HEK293 (cell line): Measurements from ENCODE around the gene CAMK2D.

Source experiments
- GFI1B ChIP-seq: fragments of 450-650 bp; formaldehyde crosslinking; IDR thresholded peaks from 2 replicates; pipeline ENCODE4 v1.5.1; 2016; ENCODE audit warnings: missing biosample characterization, missing genetic modification characterization
- KLF7 ChIP-seq: fragments of 450-650 bp; formaldehyde crosslinking; IDR thresholded peaks from 2 replicates; pipeline ENCODE4 v1.5.1; 2016; ENCODE audit warnings: missing biosample characterization, missing genetic modification characterization, borderline replicate concordance
- OSR2 ChIP-seq: fragments of 450-650 bp; formaldehyde crosslinking; IDR thresholded peaks from 2 replicates; pipeline ENCODE4 v1.5.1; 2016; ENCODE audit warnings: missing biosample characterization, missing genetic modification characterization
- OVOL3 ChIP-seq: fragments of 450-650 bp; formaldehyde crosslinking; IDR thresholded peaks from 2 replicates; pipeline ENCODE4 v1.5.1; 2016; ENCODE audit warnings: missing biosample characterization, missing genetic modification characterization
- TCF7L2 ChIP-seq: IDR thresholded peaks from 2 replicates; pipeline ENCODE4 v1.6.1; 2011; ENCODE audit warnings: low read depth, mild to moderate bottlenecking, inconsistent platforms, low read length, moderate library complexity, borderline replicate concordance
- ZBTB48 ChIP-seq: fragments of 450-650 bp; formaldehyde crosslinking; IDR thresholded peaks from 2 replicates; pipeline ENCODE4 v1.5.1; 2016; ENCODE audit warnings: missing biosample characterization, missing genetic modification characterization
- ZFP41 ChIP-seq: fragments of 450-650 bp; formaldehyde crosslinking; IDR thresholded peaks from 2 replicates; pipeline ENCODE4 v1.5.1; 2016; ENCODE audit warnings: missing biosample characterization, missing genetic modification characterization, borderline replicate concordance
- ZIC2 ChIP-seq: fragments of 450-650 bp; formaldehyde crosslinking; IDR thresholded peaks from 2 replicates; pipeline ENCODE4 v1.5.1; 2016; ENCODE audit warnings: missing biosample characterization, missing genetic modification characterization
- ZNF121 ChIP-seq: fragments of 450-650 bp; formaldehyde crosslinking; IDR thresholded peaks from 2 replicates; pipeline ENCODE4 v1.5.1; 2016; ENCODE audit warnings: missing biosample characterization, missing genetic modification characterization
- ZNF132 ChIP-seq: fragments of 450-650 bp; formaldehyde crosslinking; IDR thresholded peaks from 2 replicates; pipeline ENCODE4 v1.5.1; 2017; ENCODE audit warnings: missing biosample characterization, missing genetic modification characterization, borderline replicate concordance
- ZNF133 ChIP-seq: fragments of 450-650 bp; formaldehyde crosslinking; IDR thresholded peaks from 2 replicates; pipeline ENCODE4 v1.5.1; 2016; ENCODE audit warnings: missing biosample characterization, missing genetic modification characterization
- ZNF138 ChIP-seq: fragments of 450-650 bp; formaldehyde crosslinking; IDR thresholded peaks from 2 replicates; pipeline ENCODE4 v1.5.1; 2016; ENCODE audit warnings: missing biosample characterization, missing genetic modification characterization, borderline replicate concordance
- ZNF2 ChIP-seq: fragments of 450-650 bp; formaldehyde crosslinking; IDR thresholded peaks from 2 replicates; pipeline ENCODE4 v1.5.1; 2016; ENCODE audit warnings: missing biosample characterization, missing genetic modification characterization
- ZNF416 ChIP-seq: fragments of 450-650 bp; formaldehyde crosslinking; IDR thresholded peaks from 2 replicates; pipeline ENCODE4 v1.5.1; 2016; ENCODE audit warnings: missing biosample characterization, missing genetic modification characterization
- ZNF660 ChIP-seq: fragments of 450-650 bp; IDR thresholded peaks from 2 replicates; pipeline ENCODE4 v1.5.1; 2018; ENCODE audit warnings: missing biosample characterization, mild to moderate bottlenecking, missing genetic modification characterization
- ZNF677 ChIP-seq: fragments of 450-650 bp; IDR thresholded peaks from 2 replicates; pipeline ENCODE4 v1.5.0; 2018; ENCODE audit warnings: missing biosample characterization, mild to moderate bottlenecking, missing genetic modification characterization, moderate library complexity
- ZNF843 ChIP-seq: fragments of 450-650 bp; formaldehyde crosslinking; IDR thresholded peaks from 2 replicates; pipeline ENCODE4 v1.5.1; 2016; ENCODE audit warnings: missing biosample characterization, missing genetic modification characterization
- TF ChIP-seq, protein P1 (sequence below): fragments of 450-650 bp; formaldehyde crosslinking; IDR thresholded peaks from 2 replicates; pipeline ENCODE4 v1.5.1; 2016; ENCODE audit warnings: missing biosample characterization, missing genetic modification characterization, borderline replicate concordance
- TF ChIP-seq, protein P2 (sequence below): fragments of 450-650 bp; formaldehyde crosslinking; IDR thresholded peaks from 2 replicates; pipeline ENCODE4 v1.5.1; 2016; ENCODE audit warnings: missing biosample characterization, missing genetic modification characterization
- TF ChIP-seq, protein P3 (sequence below): fragments of 450-650 bp; formaldehyde crosslinking; conservative IDR thresholded peaks from 2 replicates; pipeline ENCODE4 v1.5.1; 2016; ENCODE audit warnings: low read depth, missing biosample characterization, missing genetic modification characterization
- TF ChIP-seq, protein P4 (sequence below): fragments of 450-650 bp; formaldehyde crosslinking; IDR thresholded peaks from 2 replicates; pipeline ENCODE4 v1.5.1; 2016; ENCODE audit warnings: missing biosample characterization, missing genetic modification characterization
- TF ChIP-seq, protein P5 (sequence below): fragments of 450-650 bp; formaldehyde crosslinking; IDR thresholded peaks from 2 replicates; pipeline ENCODE4 v1.5.1; 2016; ENCODE audit warnings: missing biosample characterization, missing genetic modification characterization
- TF ChIP-seq, protein P6 (sequence below): fragments of 450-650 bp; formaldehyde crosslinking; IDR thresholded peaks from 2 replicates; pipeline ENCODE4 v1.5.1; 2017; ENCODE audit warnings: missing biosample characterization, missing genetic modification characterization

Gene CAMK2D

DNA sequence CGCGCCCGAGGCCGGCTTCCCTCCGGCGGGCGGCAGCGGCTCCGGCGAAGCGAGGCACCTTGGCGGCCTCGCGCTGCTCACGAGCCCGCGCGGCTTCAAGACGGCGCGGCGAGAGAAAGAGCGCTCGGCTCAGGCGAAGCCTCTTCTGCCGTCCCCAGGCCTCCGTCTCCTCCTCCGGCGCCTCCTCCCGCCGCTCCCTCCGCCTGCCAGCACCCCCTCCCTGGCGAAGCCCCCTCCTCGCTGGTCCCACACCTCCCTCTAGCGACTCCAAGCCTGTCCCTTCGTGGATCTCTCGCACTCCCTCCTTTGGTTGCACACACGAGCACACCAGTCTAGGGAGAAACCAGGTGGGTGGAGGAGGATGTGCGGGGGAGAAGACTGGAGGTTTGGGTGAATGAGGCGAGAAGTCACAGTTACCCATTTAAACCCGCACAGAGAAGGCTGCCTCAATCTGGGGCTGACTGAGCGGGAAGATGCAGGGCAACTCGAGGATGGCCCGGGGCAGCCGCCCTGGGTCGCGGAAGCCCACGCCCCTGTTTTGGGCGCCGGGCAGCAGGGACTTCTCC, at the start of gene CAMK2D (continued):
- TF ChIP-seq GFI1B (tag by site-specific recombination) (no peak), ZNF416 (tag by site-specific recombination) (no peak), ZBTB48 (tag by site-specific recombination) (peak; percentile 44; the same call in 1 of the 2 replicates), KLF7 (tag by site-specific recombination) (peak; percentile 47; the same call in 1 of the 2 replicates), OSR2 (tag by site-specific recombination) (no peak), ZNF133 (tag by site-specific recombination) (no peak), ZFP41 (no peak), ZNF132 (no peak), OVOL3 (tag by site-specific recombination) (no peak), ZNF121 (tag by site-specific recombination) (no peak), ZIC2 (tag by site-specific recombination) (no peak), ZNF677 (tag by site-specific recombination) (no peak), ZNF660 (tag by site-specific recombination) (peak; percentile 10; the same call in 1 of the 2 replicates), TCF7L2 (no peak), ZNF2 (peak; percentile 85), ZNF843 (tag by site-specific recombination) (no peak; the same call in 1 of the 2 replicates), ZNF138 (tag by site-specific recombination) (no peak)
- TF ChIP-seq, protein P1, sequence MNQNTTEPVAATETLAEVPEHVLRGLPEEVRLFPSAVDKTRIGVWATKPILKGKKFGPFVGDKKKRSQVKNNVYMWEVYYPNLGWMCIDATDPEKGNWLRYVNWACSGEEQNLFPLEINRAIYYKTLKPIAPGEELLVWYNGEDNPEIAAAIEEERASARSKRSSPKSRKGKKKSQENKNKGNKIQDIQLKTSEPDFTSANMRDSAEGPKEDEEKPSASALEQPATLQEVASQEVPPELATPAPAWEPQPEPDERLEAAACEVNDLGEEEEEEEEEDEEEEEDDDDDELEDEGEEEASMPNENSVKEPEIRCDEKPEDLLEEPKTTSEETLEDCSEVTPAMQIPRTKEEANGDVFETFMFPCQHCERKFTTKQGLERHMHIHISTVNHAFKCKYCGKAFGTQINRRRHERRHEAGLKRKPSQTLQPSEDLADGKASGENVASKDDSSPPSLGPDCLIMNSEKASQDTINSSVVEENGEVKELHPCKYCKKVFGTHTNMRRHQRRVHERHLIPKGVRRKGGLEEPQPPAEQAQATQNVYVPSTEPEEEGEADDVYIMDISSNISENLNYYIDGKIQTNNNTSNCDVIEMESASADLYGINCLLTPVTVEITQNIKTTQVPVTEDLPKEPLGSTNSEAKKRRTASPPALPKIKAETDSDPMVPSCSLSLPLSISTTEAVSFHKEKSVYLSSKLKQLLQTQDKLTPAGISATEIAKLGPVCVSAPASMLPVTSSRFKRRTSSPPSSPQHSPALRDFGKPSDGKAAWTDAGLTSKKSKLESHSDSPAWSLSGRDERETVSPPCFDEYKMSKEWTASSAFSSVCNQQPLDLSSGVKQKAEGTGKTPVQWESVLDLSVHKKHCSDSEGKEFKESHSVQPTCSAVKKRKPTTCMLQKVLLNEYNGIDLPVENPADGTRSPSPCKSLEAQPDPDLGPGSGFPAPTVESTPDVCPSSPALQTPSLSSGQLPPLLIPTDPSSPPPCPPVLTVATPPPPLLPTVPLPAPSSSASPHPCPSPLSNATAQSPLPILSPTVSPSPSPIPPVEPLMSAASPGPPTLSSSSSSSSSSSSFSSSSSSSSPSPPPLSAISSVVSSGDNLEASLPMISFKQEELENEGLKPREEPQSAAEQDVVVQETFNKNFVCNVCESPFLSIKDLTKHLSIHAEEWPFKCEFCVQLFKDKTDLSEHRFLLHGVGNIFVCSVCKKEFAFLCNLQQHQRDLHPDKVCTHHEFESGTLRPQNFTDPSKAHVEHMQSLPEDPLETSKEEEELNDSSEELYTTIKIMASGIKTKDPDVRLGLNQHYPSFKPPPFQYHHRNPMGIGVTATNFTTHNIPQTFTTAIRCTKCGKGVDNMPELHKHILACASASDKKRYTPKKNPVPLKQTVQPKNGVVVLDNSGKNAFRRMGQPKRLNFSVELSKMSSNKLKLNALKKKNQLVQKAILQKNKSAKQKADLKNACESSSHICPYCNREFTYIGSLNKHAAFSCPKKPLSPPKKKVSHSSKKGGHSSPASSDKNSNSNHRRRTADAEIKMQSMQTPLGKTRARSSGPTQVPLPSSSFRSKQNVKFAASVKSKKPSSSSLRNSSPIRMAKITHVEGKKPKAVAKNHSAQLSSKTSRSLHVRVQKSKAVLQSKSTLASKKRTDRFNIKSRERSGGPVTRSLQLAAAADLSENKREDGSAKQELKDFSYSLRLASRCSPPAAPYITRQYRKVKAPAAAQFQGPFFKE (tag by site-specific recombination), result no peak
- TF ChIP-seq, protein P2, sequence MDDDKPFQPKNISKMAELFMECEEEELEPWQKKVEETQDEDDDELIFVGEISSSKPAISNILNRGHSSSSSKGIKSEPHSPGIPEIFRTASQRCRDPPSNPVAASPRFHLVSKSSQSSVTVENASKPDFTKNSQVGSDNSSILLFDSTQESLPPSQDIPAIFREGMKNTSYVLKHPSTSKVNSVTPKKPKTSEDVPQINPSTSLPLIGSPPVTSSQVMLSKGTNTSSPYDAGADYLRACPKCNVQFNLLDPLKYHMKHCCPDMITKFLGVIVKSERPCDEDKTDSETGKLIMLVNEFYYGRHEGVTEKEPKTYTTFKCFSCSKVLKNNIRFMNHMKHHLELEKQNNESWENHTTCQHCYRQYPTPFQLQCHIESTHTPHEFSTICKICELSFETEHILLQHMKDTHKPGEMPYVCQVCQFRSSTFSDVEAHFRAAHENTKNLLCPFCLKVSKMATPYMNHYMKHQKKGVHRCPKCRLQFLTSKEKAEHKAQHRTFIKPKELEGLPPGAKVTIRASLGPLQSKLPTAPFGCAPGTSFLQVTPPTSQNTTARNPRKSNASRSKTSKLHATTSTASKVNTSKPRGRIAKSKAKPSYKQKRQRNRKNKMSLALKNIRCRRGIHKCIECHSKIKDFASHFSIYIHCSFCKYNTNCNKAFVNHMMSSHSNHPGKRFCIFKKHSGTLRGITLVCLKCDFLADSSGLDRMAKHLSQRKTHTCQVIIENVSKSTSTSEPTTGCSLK (tag by site-specific recombination), result no peak
- TF ChIP-seq, protein P3, sequence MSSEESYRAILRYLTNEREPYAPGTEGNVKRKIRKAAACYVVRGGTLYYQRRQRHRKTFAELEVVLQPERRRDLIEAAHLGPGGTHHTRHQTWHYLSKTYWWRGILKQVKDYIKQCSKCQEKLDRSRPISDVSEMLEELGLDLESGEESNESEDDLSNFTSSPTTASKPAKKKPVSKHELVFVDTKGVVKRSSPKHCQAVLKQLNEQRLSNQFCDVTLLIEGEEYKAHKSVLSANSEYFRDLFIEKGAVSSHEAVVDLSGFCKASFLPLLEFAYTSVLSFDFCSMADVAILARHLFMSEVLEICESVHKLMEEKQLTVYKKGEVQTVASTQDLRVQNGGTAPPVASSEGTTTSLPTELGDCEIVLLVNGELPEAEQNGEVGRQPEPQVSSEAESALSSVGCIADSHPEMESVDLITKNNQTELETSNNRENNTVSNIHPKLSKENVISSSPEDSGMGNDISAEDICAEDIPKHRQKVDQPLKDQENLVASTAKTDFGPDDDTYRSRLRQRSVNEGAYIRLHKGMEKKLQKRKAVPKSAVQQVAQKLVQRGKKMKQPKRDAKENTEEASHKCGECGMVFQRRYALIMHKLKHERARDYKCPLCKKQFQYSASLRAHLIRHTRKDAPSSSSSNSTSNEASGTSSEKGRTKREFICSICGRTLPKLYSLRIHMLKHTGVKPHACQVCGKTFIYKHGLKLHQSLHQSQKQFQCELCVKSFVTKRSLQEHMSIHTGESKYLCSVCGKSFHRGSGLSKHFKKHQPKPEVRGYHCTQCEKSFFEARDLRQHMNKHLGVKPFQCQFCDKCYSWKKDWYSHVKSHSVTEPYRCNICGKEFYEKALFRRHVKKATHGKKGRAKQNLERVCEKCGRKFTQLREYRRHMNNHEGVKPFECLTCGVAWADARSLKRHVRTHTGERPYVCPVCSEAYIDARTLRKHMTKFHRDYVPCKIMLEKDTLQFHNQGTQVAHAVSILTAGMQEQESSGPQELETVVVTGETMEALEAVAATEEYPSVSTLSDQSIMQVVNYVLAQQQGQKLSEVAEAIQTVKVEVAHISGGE, result 0 out of 2 replicates have a peak, but pooled peaks have one; percentile 22
- TF ChIP-seq, protein P4, sequence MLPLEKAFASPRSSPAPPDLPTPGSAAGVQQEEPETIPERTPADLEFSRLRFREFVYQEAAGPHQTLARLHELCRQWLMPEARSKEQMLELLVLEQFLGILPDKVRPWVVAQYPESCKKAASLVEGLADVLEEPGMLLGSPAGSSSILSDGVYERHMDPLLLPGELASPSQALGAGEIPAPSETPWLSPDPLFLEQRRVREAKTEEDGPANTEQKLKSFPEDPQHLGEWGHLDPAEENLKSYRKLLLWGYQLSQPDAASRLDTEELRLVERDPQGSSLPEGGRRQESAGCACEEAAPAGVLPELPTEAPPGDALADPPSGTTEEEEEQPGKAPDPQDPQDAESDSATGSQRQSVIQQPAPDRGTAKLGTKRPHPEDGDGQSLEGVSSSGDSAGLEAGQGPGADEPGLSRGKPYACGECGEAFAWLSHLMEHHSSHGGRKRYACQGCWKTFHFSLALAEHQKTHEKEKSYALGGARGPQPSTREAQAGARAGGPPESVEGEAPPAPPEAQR (tag by site-specific recombination), result no peak
- TF ChIP-seq, protein P5, sequence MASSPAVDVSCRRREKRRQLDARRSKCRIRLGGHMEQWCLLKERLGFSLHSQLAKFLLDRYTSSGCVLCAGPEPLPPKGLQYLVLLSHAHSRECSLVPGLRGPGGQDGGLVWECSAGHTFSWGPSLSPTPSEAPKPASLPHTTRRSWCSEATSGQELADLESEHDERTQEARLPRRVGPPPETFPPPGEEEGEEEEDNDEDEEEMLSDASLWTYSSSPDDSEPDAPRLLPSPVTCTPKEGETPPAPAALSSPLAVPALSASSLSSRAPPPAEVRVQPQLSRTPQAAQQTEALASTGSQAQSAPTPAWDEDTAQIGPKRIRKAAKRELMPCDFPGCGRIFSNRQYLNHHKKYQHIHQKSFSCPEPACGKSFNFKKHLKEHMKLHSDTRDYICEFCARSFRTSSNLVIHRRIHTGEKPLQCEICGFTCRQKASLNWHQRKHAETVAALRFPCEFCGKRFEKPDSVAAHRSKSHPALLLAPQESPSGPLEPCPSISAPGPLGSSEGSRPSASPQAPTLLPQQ (tag by site-specific recombination), result peak; percentile 84
- TF ChIP-seq, protein P6, sequence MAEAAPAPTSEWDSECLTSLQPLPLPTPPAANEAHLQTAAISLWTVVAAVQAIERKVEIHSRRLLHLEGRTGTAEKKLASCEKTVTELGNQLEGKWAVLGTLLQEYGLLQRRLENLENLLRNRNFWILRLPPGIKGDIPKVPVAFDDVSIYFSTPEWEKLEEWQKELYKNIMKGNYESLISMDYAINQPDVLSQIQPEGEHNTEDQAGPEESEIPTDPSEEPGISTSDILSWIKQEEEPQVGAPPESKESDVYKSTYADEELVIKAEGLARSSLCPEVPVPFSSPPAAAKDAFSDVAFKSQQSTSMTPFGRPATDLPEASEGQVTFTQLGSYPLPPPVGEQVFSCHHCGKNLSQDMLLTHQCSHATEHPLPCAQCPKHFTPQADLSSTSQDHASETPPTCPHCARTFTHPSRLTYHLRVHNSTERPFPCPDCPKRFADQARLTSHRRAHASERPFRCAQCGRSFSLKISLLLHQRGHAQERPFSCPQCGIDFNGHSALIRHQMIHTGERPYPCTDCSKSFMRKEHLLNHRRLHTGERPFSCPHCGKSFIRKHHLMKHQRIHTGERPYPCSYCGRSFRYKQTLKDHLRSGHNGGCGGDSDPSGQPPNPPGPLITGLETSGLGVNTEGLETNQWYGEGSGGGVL, result peak; percentile 95
